Stimulated activated CD4-positive, alpha-beta T cell treated with anti-CD3 and anti-CD28 coated beads, Interleukin-2, amount 100 ng/mL, for 48 hours (primary cell): Measurements from ENCODE around the gene PRH2.

Experiments used
- DNase-seq, 2 donors: peaks; one replicate each; pipeline ENCODE4 v3.0.0-alpha.2; 2020

Gene PRH2

GRCh38 chr12:10928746-10929286, at the start of gene PRH2:
PRH2 (plus strand) TSS chr12:10929236; CDS start chr12:10929274, 38 bp downstream.
- DNase-seq = no peak

GRCh38 chr12:10884086-10884725, 44.8 kb upstream of the PRH2 start, which contains the start of gene PRH1:
PRH1 (minus strand) TSS chr12:10884255; CDS start chr12:10884217, 38 bp downstream.
- DNase-seq = no peak

- DNase-seq = no peak
Measured at GRCh38 chr12:10889226-10889625, 39.8 kb upstream of the PRH2 start.

GRCh38 chr12:10891937-10892336, 37.1 kb upstream of the PRH2 start:
- DNase-seq = no peak

DNA sequence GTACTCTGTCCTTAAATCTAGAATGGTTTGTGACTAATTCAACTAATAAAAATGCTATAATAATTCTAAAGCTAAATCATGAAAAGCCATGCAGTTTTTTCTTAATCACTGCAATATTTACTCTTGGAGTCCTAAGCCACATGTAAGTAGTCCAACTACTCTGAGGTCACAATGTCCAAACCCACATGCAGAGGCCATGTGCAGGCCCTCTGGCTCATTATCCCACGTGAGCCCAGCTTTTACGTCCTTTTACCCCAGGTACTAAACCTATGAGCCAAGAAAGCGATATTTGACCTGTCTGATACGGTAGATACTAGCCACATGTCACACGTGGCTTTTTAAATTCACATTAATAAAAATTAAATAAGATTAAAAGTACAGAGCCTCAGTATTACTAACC, 32.2 kb upstream of the PRH2 start:
- no peak for DNase-seq

DNA sequence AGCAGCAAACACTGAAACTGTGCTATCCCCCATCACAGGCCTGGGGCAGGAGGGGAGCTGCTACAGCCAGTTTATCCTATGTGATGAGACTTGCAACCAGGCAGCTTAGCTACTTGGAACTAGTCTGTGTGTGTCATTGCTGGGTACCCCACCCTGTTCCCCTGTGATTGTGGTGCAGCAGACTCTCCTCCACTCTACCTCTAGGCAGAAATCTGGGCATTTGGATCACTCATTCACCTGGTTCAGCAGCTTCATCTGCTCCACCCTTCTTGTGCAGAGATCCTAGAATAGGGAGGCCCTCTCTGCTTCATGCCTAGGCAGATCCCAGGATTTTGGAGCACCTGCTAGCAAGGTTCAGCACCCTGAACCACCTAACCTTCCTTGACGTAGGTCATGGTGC, 28.5 kb upstream of the PRH2 start:
- no peak for DNase-seq

DNA sequence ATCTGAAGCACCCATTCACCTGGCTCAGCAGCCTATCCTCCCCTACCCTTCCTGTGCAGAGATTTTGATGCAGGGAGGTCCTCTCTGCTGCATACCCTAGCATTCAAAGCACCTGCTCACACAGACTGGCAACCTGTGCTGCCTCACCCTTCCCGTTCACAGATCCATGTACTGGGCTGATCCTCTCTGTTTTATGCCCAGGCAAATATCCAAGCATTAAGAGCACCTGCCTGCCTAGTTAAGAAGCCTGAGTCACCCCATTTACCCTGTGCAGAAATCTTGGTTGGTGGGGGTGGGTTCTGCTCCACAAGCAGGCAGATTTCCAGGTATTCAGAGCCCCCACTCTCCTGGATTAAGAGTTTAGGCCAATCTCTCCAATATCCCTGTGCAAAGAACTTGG, 28.1 kb upstream of the PRH2 start:
- no peak for DNase-seq

DNA sequence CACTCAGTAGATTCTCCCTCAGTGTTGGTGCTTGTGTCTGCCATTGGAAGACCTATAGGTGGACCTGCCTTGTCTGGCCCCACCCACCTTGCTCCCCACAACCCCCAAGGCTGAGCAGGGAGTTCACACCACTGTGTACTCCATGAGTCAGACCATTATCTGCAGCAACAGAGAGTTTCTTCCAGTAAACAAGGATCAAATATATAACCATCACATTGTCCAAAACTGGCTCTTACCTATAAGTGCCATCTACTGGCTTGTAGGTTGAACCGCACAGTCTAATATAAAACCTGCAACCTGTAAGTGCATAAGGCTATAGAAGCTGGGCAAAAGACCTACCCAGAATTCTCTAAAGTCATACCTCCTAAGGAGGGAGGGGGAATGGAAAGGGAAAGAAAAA, 27.6 kb upstream of the PRH2 start:
- no peak for DNase-seq

DNA sequence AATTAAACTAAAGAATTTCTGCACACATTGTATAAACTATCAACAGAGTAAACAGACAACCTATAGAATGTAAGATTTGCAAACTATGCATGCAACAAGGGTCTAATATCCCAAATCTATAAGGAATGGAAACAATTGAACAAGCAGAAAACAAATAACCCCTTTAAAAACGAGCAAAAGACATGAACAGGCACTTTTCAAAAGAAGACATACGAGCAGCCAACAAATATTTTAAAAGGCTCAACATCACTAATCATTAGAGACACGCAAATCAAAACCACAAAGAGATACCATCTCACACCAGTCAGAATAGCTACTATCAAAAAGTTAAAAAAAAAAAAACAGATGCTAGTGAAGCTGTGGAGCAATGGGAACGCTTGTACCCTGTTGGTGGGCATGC, 24.4 kb upstream of the PRH2 start:
- no peak for DNase-seq

DNA sequence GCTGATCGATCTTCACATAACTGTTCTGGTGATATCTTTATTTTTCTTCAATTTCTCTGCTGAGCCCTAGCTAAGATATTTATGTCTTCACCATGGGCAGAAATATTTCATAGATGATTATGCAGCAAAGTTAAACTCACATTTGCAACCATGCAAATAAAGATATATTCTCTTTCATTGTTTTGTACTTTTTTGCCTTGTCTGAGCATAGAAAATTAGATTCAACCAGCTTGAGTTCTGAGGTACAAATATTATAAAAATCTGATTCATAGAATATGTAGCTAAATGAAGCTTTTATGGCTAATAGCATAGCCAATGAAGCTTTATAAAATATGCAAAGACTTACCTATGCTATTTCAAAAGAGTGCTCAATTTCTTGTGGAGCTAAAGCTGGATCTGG, 19.6 kb upstream of the PRH2 start, which contains the start of gene TAS2R13:
Gene TAS2R13 (minus strand): TSS at position 101 of the 400 bp plus-strand sequence. CDS start 264 bp downstream, outside the sequence.
- no peak for DNase-seq

- no peak for DNase-seq
Measured at GRCh38 chr12:10910380-10910779, 18.7 kb upstream of the PRH2 start.

DNA sequence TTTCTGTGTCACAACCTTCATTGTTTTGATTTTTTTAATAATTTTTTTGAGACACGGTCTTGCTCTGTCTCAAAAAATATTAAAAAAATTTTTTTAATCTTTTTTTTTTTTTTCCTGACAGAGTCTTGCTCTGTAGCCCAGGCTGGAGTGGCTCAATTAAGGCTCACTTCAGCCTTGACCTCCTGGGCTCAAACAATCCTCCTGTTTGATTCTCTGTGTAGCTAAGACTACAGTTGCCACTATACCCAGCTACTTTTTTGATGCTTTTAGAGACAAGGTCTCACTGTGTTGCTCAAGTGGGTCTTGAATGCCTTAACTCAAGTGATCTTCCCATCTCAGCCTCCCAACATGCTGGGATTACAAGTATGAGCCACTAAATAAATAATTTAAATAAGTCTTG, 9.2 kb upstream of the PRH2 start:
- DNase-seq = no peak

GRCh38 chr12:10926269-10926668, 2.8 kb upstream of the PRH2 start:
- no peak for DNase-seq

DNA sequence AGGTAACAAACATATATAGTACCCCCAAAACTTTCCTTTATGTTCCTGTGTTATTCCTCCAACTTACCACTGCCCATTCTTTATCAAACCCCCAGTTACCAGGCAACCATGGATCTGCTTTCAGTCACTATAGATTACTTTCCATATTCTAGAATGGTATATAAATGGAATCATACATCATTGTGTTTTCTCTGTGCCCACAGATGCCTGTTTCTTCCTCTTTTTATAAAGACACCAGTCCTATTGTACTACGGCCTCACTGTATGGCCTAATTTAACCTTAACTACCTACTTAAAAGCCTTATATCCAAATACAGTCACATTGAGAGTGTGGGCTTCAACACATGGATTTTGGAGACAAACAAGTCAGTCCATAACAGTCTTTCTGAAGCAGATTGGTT, 7.5 kb downstream of the PRH2 start:
- DNase-seq = no peak

DNA sequence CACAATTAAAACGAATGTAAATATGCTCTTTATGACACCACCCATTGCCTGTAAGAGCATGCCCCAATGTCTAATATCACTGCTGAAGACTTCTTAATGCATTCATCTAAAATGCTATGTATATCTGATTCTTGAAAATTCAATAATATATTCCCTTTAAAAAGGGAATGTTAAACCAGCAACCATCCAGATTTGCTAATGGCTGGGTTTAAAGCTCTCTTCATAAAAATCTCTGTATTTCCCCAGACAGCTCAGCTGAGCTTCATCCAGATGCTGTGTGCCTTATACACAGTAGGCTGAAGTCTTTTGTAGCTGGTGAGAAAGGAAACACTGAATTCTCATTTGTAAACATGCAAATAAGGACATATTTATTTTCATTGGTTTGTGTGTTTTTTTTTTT, 10.1 kb downstream of the PRH2 start, which contains the start of gene TAS2R14:
Gene TAS2R14 (minus strand): TSS at position 101 of the 400 bp plus-strand sequence. CDS start 56 bp downstream, at position 45.
- DNase-seq = no peak

DNA sequence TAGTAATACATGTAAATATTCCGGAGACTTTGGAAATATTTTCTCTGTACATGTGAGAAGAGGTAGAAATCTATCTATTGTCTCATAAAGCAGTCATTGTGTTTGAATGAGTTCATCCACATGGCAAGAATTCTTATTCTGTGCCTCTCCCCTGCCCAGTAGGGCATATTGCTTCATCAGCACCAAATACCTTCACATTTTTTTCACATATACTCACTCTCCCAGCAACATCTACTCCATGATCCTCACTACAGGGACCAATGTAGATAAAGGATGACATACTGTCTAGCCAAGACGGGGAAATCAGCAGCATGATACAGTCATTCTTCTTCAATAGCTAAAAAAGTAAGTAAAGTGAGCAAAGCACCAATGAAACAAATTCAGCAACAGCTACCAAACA, 11.4 kb downstream of the PRH2 start:
- DNase-seq = no peak

DNA sequence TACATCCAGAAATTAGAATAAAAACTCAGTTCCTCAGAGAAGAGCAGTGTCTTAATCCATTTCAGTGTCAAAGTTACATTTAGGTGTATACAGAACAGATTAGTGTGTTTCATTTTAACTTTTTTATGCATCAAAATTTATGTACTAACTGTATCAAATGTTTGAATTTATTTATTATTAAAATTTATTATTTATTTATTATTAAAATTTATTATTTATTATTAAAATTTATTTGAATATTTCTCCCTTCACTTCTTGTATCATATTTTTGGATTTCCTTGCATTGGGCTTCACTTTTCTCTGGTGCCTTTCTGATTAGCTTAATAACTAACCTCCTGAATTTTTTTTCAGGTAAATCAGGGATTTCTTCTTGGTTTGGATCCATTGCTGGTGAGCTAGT, 12.3 kb downstream of the PRH2 start:
- no peak for DNase-seq

DNA sequence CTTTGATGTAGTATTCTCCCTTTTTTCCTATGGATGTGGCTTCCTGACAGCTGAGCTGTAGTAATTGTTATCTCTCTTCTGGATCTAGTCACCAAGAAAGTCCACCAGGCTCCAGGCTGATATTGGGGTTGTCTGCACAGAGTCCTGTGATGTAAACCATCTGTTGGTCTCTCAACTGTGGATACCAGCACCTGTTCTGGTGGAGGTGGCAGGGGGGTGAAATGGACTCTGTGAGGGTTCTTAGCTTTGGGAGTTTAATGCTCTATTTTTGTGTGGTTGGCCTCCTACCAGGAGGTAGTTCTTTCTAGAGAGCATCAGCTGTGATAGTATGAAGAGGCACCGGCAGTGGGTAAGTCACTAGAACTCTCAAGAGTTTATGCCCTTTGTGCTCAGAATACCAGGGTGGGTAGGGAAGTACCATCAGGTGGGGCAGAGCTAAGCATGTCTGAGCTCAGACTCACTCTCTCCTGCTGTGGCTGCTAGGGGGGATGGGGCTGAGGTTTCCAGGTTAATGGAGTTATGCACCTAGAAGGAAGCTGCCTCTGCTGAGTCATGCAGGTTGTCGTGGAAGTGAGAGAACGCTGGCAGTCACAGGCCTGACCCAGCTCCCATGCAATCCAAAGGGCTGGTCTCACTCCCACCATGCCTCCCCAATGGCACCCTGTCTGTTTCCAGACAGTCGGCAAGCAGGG, 13.0 kb downstream of the PRH2 start:
- no peak for DNase-seq

- no peak for DNase-seq
Measured at GRCh38 chr12:10943167-10943566, 14.1 kb downstream of the PRH2 start.

GRCh38 chr12:10952645-10953044, 23.6 kb downstream of the PRH2 start:
- DNase-seq = no peak

- DNase-seq = no peak
Measured at GRCh38 chr12:10956085-10956484, 27.0 kb downstream of the PRH2 start.

DNA sequence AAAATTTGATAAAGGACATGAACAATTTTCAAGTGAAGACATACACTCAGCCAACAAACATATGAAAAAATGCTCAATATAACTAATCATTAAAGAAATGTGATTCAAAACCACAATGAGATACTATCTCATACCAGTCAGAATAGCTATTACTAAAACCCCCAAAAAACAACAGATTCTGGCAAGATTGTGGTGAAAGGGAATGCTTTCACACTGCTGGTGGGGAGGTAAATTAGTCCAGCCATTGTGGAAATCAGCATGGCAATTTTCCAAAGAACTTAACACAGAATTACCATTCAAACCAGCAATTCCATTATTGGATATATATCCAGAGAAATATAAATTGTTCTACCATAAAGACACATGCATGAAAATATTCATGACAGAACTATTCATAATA, 28.7 kb downstream of the PRH2 start:
- DNase-seq = no peak

DNA sequence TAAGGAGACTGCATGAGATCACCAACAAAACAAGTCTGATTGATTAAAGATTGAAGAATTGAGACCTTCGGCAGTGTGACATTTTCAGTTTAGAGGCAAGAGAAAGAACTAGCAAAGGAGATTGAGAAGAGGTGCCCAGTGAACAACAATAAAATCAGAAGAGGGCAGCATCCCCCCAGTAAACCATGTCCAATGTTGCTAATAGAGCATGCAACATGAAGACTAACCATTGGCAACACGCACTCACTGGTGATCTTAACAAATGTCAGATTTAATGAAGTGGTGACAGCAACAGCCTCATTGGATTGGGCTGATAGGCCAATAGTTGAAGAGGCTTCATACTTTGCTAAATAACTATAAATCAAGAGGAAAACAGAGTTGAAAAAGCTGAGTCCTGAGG, 30.8 kb downstream of the PRH2 start:
- DNase-seq = no peak

GRCh38 chr12:10960211-10960610, 31.2 kb downstream of the PRH2 start:
- no peak for DNase-seq
